ENCODE data around the gene PRR14L. TPM values are rescaled to one million over a fixed set of nuclear protein-coding genes. Genes with fewer than 3 reads are reported as not detected.
A peak's percentile ranks its signal among the peaks of the same experiment; 100 is the strongest.

The PRR14L gene
- total RNA-seq, 3 donors from 2014 or later: 61.7 to 64.6 (median 63.5) TPM

DNA sequence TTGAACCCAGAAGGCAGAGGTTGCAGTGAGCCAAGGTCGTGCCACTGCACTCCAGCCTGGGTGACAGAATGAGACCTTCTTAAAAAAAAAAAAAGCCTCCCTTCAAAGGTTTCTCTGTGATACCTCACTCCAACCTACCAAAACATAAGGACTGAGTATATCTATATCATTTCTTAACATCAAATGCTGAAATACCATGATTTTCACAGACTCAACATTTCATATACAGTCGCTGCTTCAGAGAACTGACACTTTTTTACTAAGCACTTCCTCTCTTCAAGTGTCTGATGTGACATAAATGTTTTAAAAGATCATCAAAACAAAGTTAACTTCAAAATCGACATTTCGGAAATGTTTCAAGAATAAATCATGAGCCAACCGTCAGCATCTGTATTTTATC is 12.0 kb downstream of the PRR14L start:
- no peaks in the 10 kb centered on the region for H3K36me3 ChIP-seq (ENCODE audit: low read depth)
- DNase-seq: no peak
- no peak overlapping the region for H3K4me3 ChIP-seq
- peaks cover 1% of the 10 kb centered on the region for H3K4me1 ChIP-seq (ENCODE audit: low read depth)
- TF ChIP-seq, protein P1, sequence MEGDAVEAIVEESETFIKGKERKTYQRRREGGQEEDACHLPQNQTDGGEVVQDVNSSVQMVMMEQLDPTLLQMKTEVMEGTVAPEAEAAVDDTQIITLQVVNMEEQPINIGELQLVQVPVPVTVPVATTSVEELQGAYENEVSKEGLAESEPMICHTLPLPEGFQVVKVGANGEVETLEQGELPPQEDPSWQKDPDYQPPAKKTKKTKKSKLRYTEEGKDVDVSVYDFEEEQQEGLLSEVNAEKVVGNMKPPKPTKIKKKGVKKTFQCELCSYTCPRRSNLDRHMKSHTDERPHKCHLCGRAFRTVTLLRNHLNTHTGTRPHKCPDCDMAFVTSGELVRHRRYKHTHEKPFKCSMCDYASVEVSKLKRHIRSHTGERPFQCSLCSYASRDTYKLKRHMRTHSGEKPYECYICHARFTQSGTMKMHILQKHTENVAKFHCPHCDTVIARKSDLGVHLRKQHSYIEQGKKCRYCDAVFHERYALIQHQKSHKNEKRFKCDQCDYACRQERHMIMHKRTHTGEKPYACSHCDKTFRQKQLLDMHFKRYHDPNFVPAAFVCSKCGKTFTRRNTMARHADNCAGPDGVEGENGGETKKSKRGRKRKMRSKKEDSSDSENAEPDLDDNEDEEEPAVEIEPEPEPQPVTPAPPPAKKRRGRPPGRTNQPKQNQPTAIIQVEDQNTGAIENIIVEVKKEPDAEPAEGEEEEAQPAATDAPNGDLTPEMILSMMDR (IDR thresholded peaks at IDR 0.05): no peak
- intact Hi-C loops (cut with DNase I, micrococcal nuclease): no loop called here
- H3K9me3 ChIP-seq: no peaks in the 10 kb centered on the region
- ATAC-seq: no peak

DNA sequence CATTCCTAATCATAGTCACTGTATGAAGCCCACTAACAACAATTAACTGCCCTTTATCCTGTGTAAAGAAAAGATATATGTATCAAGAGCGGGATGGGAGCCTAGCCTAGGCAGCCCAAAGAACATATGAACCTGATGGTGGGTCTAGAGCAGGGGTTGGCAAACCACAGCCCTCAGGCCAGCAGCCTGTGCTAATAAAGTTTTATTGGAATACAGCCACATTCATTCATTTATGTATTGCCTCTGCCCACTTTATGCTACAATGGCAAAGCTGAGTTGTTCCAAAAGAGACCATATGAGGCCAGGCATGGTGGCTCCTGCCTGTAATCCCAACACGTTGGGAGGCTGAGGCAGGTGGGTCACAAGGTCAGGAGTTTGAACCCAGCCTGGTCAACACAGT is 13.5 kb downstream of the PRR14L start:
- TF ChIP-seq, protein P1 (IDR thresholded peaks at IDR 0.05): no peak
- ATAC-seq (no peak), DNase-seq (no peak)
- peaks cover 13% of the 10 kb centered on the region for H3K4me1 ChIP-seq (ENCODE audit: low read depth)
- no peak overlapping the region for H3K4me3 ChIP-seq
- intact Hi-C loops (cut with DNase I, micrococcal nuclease): no loop called here
- H3K36me3 ChIP-seq (ENCODE audit: low read depth): no peaks in the 10 kb centered on the region
- no peaks in the 10 kb centered on the region for H3K9me3 ChIP-seq

DNA sequence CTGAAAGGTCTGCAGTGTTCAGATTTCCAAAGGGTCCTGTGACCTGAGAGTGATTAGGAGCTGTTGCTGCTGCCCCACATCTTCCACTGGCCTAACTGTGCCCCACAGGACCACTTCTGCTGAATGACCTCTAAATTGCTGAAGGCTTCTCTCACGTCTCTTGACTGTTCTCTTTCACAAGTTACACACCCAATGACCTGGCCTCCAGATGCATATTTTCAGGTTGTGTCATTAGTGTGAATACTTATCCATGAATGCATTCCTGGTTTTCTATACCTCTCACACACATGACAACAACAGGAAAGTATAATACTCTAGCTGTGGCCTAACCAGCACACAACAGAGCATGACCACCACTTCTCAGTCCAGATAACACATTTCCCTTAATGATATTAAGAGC is 15.4 kb downstream of the PRR14L start:
- Histone ChIP-seq H3K4me1 (ENCODE audit: low read depth) (peaks cover 13% of the 10 kb centered on the region), H3K36me3 (ENCODE audit: low read depth) (no peaks in the 10 kb centered on the region), H3K4me3 (no peak overlapping the region), H3K9me3 (no peaks in the 10 kb centered on the region)
- ATAC-seq: peak; percentile 9
- TF ChIP-seq, protein P1 (IDR thresholded peaks at IDR 0.05): no peak
- no peak for DNase-seq
- intact Hi-C loops (cut with DNase I, micrococcal nuclease): no loop called here

DNA sequence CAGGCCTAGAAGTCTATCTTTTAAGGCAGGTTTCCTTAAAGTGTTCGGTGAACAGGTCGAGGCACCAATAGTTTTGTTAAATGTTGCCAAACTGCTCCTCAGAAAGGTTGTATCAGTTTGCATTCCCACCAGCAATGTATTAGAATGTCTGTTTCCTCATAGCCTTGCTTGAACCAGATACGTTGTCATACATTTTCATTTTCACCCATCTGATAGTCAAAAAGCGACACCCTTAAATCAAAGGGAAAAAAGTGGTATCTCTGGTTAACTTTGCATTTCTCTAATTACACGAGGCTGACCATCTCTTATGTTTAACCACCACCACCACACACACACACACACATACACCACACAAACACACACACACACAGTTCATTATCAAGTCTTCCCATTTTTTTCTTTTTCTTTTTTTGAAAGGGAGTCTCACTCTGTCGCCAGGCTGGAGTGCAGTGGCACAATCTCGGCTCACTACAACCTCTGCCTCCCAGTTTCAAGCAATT is 16.3 kb downstream of the PRR14L start:
- no peak for ATAC-seq
- Histone ChIP-seq H3K36me3 (ENCODE audit: low read depth) (no peaks in the 10 kb centered on the region), H3K4me3 (no peak overlapping the region), H3K9me3 (no peaks in the 10 kb centered on the region), H3K4me1 (ENCODE audit: low read depth) (peaks cover 13% of the 10 kb centered on the region)
- TF ChIP-seq, protein P1 (IDR thresholded peaks at IDR 0.05): no peak
- DNase-seq: no peak
- intact Hi-C loops (cut with DNase I, micrococcal nuclease): no loop called here

DNA sequence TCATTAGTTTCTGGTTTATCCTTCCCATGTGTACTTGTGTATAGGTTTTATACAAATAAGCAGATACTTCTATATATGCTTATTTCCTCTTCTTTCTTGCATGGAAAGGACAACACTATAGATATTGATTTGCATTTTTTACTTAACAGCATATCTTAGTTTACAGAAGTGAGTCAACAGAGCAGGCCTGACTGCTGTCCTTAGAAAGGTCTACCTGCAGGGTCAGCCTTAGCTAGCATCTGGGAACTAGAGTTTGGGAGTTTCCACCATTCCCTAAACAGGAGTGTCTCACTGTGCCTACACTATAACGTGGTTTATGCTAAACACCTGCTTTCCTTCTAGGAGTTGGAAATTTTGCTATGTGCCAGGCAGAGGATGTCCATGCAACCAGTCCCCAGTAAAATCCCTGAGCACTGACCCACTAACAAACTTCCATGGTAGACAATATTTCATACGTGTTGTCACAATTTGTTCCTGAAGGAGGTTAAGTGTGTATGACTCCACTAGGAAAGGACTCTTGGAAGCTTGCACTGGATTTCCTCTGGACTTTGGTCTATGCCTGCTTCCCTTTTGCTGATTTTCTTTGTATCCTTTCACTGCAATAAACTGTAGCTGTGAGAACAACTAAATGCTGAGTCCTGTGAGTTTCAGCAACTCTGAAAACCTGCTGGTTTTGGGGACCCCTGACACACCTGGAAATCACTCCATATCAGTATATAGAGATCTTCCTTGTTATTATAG is 17.7 kb downstream of the PRR14L start:
- intact Hi-C loops (cut with DNase I, micrococcal nuclease): no loop called here
- Histone ChIP-seq H3K4me1 (ENCODE audit: low read depth) (peaks cover 13% of the 10 kb centered on the region), H3K36me3 (ENCODE audit: low read depth) (no peaks in the 10 kb centered on the region), H3K9me3 (no peaks in the 10 kb centered on the region), H3K4me3 (no peak overlapping the region)
- ATAC-seq (peak; percentile 94), DNase-seq (peak in 1 of 3 donors; percentile 26)
- TF ChIP-seq, protein P1 (IDR thresholded peaks at IDR 0.05): no peak
